NCI-H2196 (cell line): ENCODE data around the gene TBC1D14.

Source experiments
- DNase-seq: peaks from one replicate; lab custom pipeline; 2025; ENCODE audit not compliant: unreplicated experiment; lab: John Stamatoyannopoulos, UW

TBC1D14 gene

DNA sequence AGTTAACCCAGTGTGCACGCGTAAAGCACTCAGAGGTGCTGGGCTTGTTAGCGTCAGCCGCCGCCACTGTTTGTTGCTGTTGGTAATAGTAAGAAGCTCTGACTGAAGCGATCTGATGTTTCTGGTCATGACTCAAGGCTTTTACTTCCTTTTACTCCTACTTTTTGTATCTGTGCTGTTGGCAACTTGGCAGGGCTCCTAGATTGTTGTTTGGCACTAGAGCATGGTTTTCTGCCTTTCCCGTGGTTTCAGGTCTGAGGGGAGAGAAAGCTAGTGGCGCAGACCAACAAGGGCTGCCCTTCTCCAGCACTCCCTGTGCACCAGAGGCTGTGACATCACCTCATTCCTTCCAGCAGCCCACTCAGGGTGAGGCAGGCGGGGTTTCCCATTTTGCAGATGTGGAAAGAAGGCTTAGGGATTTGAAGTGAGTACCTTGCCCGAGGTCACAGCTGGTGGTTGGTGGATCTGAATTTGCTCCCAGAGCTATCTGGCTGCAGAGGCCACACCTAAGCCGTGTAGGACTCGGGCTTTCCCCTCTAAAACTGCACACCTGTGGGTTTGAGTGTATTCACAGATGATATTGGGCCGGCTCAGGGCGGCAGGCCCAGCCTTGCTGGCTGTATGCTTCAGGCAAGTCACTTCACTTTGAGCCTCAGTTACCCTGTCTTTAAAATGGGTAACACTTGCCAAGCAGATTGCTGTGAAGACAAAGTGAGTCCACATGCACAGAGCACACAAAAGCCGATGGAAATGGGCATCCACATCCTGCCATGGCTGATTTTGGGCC lies 82.3 kb downstream of the TBC1D14 start:
- peak; percentile 29 for DNase-seq

DNA sequence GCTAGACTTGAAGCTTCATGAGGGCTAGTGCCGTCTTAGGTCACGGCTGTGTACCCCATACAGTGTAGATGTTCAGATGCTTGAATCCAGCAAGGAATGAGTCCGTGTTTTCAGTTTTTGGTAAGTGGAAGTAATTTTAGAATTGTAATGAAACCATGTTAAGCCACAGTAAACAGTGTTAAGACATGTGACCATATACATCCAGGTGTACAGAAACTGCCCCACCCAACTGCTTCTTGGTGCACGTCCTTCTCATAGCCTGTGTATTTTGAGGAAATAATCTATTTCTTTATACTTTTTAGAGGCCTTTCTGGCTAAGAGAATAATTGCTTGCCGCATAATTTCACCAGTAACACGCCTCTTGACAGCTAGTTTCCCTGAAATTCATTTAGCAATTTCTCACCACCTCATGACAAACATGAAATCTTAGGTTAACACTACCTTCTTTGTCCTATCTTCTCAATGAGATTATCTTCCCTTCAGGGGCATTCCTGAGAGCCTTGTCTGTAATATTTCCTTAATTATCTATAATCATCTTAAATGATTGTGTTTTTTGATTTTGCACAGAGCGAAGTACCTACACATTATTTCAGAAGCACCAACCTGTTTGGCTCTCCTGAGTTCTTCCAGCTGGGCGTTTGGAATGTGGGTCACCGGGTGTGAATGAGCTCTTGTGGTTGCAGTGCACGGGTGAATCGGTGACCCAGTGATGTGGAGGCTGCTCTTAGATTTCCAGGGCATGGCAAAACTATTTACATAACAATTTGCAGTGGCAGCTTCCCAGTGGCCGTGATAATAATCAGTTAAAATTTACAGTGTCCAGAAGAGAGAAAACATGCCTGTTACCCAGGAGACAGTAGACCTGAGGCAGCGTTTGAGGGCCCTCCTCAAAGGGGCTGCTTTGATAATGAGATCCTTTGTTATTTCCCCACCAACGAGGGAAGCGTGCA lies 83.4 kb downstream of the TBC1D14 start:
- DNase-seq: peak; percentile 16

DNA sequence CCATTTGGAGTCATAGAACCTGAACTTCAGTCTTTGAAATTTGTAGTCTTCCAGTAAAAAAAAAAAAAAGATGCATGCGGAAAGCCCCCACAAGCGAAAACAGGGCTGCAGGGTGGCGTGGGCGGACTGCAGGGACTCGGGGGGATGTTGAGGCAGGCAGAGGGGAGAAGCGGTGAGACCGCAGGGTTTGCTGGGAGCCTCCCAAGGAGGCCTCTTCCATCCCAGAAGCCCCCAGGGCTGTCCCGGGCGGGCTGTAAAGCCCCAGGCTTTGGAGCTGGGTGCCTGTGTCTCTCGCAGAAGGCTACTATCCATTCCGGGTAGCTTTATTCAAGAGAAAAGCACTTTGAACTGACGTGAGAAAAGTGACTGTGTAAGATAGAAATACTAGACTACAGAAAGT lies 86.9 kb downstream of the TBC1D14 start:
- no peak for DNase-seq

DNA sequence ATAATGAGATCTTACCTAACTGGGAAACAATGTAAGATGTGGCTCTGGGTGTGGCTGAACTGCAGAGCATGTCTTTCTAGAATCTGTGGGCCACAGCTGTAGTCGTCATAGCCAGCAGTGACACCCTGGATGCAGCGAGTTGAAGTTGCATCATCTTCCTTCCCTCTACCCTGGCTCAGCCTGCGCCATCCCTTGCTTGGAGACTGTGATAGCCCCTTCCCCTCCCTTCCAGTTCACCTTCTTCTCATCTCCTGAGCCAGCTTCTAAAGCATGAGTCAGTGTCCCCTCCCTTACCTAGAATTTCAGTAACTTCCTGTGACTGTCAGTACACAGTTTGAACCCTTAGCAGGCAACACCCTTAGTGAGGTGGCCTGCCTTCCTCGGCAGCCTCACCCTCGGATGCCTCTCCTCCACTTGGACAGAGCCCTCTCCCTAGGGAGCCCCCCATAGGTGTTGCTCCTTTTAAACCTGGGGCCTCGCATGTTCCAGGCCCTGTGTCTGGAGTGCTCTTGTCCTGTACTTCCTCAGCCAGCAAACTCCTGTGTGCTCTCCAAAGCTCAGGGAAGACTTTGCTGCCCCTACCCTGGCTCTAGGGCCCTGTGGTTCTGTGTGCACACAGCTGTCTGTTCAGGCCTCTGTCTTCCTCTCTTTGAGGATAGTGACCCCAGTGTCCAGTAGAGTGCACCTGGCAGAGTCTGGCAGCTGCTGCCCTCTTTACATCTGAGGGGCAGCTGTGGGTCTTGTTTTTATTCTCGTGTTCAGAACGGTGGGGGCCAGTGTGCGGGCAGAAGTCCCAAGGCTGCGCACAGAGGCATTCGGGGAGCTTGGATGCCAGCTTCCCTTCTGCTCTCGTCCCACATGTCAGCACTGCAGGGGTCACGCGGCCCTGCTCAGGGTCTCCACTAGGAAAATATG lies 89.8 kb downstream of the TBC1D14 start:
- no peak for DNase-seq

DNA sequence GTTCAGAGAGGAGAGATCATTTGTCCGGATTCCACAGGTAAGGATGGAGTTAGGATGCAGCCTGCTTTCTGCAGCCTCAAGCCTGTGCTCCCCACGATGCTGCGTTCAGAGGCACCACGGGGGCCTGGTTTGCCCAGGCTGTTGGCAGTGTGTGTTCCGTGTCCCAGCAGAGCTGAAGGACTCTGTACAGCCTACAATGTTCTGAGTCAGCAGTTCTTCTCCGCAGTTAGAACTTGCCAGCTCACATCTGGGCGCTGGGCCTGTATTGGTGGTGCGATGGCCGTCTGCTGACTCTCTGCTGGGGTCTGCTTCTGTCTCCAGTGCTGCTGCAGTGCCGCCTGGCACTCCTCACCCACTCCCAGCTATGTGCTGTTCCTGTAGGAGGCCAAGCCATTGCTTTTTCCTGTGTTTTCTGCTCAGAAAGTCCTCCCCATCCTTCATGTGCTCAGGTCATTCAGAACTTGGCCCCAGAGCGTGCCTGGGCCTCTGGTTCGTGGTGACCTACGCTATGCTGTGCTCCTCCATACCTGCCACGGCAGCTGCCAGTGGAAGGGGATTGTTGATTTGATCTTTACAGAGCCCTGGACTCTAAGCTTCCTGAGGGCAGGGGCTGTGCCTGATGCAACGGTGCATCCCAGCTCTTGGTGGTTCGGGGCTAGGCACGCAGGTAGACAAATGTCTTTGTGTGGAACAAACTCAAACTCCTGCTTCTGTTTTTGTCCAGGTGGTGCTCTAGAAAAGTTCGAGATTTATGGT lies 91.0 kb downstream of the TBC1D14 start:
- DNase-seq: no peak

DNA sequence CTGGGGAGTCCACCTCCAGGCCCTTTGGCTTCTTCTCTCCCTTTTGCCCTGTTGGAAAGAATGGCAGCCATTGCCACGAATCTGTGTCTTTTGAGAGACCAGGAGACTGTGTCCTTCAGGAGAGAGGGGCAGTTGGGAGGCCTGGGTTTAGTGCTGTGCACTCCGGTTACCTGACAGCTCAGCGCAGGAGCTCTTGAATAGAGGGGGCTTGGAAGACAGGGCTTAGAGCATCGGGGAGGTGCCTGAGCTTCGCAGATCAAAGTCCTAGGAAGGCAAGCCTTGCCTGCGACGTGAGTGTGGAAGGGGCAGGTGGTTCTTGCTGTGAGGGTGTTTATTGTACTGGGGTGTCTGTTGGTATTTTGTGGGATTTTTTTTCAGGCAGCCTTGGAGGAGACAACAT lies 91.6 kb downstream of the TBC1D14 start:
- no peak for DNase-seq

DNA sequence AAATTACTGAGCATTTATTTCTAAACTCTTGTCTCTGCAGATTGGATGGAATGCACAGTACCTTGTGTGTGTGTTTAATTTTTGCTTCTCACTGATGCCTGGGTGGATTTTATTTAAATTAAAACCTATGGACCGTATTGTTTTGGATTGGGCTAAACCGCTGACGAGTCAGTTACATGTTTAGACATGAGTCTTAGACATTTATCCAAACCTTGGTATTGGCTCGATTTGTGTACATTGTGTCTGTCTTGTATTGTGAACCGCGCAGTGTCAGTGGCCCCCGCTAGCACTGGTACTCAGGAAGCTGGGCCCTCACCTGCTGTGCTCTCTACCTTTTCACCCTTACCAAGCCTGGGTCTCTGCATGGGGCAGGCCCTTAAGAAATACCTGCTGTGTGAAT lies 92.7 kb downstream of the TBC1D14 start:
- DNase-seq: no peak

DNA sequence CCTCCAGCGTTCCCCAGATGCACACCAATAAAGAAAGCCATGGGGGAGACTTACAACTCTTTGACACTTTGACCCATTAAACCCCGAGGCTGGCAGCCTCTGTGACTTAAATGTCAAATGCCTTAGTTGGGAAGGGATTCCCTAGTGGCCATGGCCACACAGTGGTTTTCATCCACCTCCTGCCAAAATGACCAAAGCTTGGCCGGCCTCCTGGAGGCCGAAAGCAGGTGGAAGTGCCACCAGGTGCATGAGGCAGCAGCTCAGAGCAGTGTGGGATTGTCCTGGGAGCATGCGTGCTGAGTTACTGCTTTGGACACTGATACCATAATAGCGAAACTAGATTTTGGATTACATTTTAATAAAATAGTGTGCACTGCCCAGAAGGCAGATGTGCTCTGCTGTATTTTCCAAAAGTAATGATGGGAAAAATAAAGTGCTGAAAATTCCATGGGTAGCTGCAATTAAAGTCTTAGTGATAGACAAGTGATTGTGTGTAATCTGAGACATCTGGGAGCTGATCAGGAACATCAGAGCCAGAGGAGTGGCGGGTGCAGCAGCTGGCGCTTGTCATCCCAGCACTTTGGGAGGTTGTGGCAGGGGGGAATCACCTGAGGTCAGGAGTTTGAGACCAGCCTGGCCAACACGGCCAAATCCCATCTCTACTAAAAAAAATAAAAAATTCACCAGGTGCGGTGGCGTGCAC lies 93.7 kb downstream of the TBC1D14 start:
- peak; percentile 10 for DNase-seq

DNA sequence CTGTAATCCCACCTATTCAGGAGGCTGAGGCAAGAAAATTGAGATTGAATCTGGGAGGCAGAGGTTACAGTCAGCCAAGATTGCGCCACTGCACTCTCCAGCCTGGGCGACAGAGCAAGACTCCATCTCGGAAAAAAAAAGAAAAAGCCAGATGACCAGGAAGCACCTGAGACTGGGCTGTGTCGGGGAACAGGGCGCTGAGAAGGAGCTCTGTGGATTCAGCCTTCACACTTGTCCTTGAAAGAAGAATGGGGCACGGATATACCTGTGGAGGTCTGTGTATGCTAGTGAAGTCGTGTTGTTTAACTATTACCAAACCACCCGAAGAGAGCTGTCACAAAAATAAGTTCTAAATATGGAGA lies 94.2 kb downstream of the TBC1D14 start:
- no peak for DNase-seq

DNA sequence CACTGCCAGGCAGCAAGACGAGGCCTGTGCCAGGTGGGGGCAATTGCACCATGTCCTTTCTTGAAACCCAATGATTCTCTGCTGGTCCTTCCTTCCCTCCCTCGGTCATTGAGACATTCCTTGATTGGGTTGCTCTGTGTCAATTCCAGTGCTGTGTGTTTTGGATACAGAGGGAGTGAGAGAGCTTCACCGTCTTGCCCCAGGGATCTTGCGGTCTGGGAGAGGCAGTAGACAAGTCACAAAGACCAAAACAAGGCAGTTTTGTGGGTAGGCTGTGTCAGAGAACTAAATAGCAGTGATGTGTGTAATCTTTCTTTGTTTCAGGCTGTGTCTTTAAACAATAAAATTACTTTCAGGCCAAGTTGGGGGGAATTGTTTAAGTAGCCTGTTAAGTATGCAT lies 94.7 kb downstream of the TBC1D14 start:
- DNase-seq: no peak

DNA sequence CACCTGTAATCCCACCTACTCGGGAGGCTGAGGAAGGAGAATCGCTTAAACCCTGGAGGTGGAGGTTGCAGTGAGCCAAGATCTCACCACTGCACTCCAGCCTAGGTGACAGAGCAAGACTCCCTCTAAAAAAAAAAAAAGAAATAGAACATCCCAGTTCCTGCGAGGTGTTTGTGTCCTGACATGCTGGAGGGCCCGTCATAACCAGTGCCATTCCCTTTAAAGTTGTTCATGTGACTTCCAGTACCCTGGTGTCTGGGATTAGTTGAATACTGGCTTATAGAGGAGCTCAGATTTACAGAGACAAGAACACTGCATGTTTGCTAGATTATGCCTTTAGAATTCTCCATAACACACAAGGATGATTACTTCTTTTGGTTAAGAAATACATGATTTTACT lies 95.9 kb downstream of the TBC1D14 start:
- no peak for DNase-seq

DNA sequence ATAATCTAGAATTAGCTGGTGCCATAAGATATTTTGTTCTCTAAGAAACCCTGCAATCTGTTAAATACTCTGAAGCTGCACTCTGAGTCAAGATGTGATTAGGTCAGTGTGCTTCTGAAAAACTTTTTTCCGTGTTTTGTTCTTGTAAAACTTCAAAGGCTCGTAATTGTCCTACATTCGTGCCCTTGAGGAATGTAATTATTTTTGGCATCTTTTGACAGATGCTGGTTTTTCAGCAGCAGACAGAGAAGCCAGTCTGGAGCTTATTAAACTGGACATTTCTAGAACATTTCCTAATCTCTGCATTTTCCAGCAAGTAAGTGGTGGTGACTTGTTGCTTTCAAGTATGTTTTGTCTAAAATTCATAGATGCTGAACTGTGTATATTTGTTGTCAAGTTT lies 96.8 kb downstream of the TBC1D14 start:
- no peak for DNase-seq

DNA sequence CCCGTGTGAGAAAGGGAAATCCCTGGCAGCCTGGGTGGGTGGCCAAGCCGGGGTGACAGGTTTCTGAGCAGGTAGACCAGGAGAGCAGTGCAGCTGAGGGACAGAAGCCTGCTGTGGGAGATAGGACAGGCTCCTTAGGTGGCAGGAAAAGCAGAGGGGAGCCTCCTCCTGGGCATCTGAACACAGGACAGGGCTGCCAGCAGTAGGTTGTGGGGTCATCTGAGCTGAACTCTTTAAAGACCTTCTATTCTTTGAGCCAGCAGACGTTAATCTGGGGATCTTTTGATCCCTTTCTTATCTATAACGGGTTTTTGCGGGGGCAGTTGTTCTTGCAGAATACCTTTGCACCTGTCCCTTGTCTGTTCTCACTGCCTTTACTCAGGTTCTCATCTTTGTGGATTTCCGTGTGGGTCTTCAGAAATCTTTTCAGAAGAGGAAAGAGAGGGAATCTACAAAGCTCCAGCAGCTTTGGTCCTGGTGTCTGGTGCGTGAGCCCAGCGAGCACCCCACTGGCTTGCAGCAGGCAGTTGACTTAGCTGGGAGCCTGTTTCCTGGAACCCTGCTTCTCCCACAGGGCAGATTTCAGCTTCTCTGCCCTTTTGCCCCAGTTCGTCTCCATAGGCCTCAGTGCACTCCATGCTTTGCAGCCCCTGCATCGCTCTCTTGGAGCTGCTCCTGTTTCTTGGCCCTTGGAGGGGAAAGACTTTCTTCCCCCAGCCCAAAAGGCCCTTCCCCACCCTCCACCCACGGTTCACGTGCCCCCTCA lies 97.7 kb downstream of the TBC1D14 start:
- no peak for DNase-seq

DNA sequence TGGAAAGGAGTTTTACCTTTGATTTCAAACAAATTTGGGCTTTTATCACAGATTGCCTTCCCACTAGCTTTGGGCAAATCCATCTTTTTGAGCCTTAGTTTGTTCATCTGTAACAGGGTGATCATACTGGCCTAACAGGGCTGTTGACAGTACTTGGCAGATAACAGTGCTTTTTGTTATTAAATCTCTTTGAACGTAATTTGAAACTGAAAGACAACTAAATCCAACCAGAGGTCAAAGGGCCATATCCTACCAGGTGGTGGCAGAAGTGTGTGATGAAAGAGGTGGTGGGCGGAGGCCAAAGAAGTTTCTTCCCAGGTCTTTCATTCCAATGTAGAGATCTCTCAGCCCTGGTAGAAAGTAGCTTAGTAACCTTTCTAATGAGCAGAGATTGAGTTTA lies 98.3 kb downstream of the TBC1D14 start:
- no peak for DNase-seq

DNA sequence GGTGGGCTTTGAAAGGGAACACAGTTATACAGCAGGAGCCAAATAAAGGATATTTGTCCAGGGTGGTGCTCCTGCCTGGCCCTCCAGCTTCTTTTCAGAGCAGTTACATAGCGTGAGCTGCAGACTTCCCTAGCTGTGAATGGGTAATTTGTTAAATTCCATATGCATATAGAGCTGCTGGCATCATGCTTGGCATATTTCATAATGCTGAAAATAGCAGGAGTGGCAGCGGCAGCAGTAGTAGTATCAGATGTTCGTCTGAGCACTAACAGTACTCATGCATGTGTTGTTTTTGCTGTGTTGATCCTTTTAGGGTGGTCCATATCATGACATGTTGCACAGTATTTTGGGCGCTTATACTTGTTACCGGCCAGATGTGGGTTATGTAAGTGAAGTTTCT lies 99.9 kb downstream of the TBC1D14 start:
- no peak for DNase-seq

DNA sequence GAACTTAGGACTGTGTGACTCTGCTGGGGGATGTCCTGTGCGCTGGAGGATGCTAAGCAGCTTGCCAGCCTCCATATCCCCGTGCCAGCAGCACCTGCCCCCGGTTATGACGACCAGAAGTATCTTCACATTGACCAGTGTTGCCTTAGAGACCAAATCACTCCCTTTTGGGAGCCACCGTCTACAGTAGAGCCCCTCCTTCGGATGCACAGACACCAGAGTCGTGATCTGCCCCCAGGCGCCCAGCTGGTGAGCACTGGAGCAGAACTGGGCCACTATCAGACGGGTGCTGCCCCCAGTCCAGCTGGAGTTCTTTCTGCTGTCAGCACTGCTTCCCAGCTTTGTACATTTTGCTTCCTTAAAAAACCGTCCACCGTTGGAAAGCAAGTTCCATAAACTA lies 103.5 kb downstream of the TBC1D14 start:
- no peak for DNase-seq

DNA sequence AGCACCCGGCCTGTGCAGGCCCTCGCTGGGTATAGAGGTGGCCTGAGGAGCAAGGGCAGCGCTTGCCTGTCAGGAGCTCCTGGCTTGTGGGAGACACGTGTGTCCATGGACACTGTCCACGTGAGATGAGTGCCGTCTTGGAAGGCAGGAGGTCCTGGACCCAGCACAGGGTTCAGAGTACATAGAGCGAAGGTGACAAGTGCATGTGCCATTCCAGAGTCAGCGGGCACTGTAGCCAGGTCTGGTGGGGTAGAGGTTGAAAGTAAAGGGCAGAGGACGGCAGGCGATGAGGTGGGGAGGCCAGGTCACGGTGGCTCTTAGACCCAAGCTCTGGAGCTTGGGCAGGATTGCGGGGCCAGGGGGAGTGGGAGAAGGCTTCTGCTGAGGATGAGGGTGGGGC lies 105.2 kb downstream of the TBC1D14 start:
- DNase-seq: no peak

DNA sequence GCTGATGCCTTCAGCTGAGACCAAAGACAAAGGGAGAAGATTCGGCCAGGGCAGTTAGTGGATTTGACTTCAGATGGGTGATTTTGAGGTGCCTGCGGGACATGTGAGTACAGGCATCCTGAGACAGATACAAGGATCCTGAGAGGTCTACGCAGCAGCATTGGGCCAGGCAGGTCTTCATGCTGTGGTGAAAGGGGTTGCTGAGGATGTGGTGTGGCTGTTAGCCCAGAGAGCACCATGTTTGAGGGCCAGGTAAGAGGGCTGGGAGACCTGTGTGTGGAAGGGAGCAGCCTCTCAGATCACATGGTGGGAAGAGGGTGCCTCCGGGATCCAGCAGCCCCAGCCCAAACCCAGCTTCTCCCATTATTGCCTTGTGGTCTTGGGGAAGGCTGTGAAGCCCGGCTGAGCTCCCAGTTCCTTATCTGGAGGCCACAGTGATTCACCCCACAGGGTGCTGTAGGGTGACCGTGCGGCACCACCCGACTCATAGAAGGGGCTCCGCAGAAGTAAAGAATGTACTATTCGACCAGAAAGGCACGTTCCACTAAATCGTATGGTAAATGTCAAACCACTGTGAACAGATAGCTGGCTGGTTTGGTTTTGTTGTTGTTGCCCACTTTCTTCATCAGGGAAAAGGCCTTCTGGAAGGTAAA lies 105.9 kb downstream of the TBC1D14 start:
- DNase-seq: no peak

DNA sequence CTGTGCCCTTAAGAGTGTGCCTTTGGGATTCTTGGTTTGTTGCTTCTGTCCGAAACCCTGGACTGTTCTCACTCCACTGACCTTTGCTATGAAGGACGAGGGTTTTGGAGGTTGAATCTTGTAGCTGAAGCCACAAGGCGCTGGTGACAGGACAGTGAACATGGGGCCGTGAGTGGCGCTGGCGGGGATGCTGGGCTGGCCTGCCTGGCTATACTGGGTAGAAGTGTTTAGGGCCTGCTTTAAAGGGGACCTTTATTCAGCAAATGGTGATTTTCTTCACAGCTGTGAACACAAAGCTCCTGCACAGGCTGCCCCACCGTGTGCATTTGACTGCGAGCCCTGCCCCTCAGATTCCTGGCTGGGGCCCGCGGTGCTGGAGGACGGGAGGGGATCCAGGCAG lies 106.5 kb downstream of the TBC1D14 start:
- no peak for DNase-seq
